ENCODE results near the gene WSB1.
A peak's percentile ranks its signal among the peaks of the same experiment; 100 is the strongest.

WSB1 gene

DNA sequence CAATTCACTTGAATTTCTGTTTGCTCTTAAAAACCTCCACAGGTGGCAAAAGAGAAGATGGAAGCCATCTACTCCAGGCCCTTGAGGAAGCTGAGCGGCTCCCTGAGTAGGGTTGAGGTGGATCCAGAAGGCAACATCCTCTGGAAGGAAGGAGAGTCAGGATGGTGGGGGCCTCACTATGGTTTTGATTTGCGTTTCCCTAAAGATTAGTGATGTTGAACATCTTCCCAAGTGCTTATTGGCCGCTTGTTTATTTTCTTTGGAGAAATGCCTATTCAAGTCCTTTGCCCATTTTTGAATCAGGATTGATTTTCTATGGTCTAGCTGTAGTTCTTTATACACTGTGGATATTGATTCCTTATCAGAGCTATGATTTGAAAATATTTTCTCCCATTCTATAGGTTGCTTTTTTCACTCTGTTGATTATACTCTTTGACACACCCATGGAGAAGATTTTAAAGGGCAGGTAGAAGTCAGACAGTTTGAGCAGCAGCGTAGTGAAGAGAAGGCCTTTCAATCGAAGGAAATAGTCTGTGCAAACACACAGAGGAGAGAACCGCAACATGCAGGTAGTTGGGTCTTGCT lies 58.6 kb downstream of the WSB1 start:
- no peak for DNase-seq
- H3K9ac ChIP-seq (ENCODE audit: low read depth, low read length): peak overlapping the region; percentile 83
- H3K79me2 ChIP-seq (ENCODE audit: insufficient read depth, low read length): peaks cover 11% of the 10 kb centered on the region
- H3K27me3 ChIP-seq (ENCODE audit: insufficient read depth, low read length, poor library complexity): no peaks in the 10 kb centered on the region
- peak overlapping the region; percentile 90 for H3K4me2 ChIP-seq (ENCODE audit: insufficient read depth, low read length)
- peak overlapping the region; percentile 44 to 64; a peak in 3 of 4 replicates for H3K4me3 ChIP-seq (ENCODE audit: low read depth in 1 of 2, low read length in 2 of 2)
- no peaks in the 10 kb centered on the region for H4K20me1 ChIP-seq (ENCODE audit: insufficient read depth, low read length)
- H3K36me3 ChIP-seq (ENCODE audit: insufficient read depth, low read length): no peaks in the 10 kb centered on the region
- H3K9me3 ChIP-seq (ENCODE audit: insufficient read depth, low read length, severe bottlenecking): no peaks in the 10 kb centered on the region
- no peak for ATAC-seq (ENCODE audit: insufficient read depth, low read depth)
- TF ChIP-seq, protein P1, sequence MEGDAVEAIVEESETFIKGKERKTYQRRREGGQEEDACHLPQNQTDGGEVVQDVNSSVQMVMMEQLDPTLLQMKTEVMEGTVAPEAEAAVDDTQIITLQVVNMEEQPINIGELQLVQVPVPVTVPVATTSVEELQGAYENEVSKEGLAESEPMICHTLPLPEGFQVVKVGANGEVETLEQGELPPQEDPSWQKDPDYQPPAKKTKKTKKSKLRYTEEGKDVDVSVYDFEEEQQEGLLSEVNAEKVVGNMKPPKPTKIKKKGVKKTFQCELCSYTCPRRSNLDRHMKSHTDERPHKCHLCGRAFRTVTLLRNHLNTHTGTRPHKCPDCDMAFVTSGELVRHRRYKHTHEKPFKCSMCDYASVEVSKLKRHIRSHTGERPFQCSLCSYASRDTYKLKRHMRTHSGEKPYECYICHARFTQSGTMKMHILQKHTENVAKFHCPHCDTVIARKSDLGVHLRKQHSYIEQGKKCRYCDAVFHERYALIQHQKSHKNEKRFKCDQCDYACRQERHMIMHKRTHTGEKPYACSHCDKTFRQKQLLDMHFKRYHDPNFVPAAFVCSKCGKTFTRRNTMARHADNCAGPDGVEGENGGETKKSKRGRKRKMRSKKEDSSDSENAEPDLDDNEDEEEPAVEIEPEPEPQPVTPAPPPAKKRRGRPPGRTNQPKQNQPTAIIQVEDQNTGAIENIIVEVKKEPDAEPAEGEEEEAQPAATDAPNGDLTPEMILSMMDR (IDR thresholded peaks at IDR 0.05; ENCODE audit: borderline replicate concordance, extremely low read depth, low read length, poor library complexity, severe bottlenecking): no peak
- no peak for TF ChIP-seq EZH2 (IDR thresholded peaks at IDR 0.05; ENCODE audit: borderline replicate concordance, low read depth, low read length, severe bottlenecking)
- H2AFZ ChIP-seq (ENCODE audit: low read depth, low read length): peak overlapping the region; percentile 77; the same call in 1 of the 2 replicates
- H3K27ac ChIP-seq (ENCODE audit: low read length): peak overlapping the region; percentile 76
- peaks cover 22% of the 10 kb centered on the region for H3K4me1 ChIP-seq (ENCODE audit: insufficient read depth, low read length)

DNA sequence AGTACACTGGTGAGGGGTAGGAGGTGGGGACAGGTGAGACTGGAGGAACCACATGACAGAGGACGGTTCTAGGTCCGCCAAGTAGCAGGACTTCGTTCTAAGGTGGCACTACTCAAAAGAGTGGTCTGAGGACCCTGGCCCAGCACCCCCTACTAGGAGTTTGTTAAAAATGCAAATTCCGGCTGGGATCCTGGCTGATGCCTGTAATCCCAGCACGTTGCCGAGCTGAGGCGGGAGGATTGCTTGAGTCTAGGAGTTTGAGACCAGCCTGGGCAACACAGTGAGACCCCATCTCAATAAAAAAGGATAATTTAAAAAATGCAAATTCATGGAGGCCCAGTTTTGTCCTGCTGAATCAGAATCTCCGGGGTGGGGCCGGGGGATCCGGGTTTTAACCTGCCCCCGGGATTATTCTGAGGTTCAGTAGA lies 59.1 kb downstream of the WSB1 start:
- DNase-seq (no peak), ATAC-seq (ENCODE audit: insufficient read depth, low read depth) (no peak)
- peak overlapping the region; percentile 77 for H2AFZ ChIP-seq (ENCODE audit: low read depth, low read length)

DNA sequence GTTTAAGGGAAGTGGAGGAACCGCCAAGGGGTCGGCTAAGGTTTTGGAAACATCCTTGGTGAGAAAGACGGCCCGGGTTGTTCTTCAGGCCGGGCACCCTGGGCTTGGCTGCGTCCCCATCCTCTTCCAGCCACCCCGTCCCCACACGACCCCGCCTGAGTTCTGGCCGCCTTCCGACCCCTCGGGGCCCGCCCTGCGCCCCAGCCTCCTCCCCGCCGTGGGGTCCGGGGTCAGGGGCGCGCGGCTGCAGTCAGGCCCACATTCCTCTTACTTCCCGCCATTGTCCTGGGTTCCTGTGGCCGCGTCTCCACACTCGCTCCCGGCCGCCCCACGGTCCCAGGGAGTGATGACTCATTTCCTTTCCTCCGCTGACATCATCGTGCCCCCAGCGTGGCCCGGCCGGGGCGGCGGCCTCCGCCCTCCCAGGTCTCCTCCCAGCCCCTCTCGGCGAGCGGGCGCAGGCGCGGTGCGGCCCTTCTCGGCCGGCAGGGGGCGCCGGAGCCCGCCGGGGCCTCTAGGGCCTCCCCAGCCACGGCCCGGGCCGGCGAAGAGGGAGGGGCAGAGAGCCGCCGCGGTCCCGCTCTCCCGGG lies 59.6 kb downstream of the WSB1 start:
- peak overlapping the region; percentile 76 for H3K27ac ChIP-seq (ENCODE audit: low read length)
- H3K27me3 ChIP-seq (ENCODE audit: insufficient read depth, low read length, poor library complexity): no peaks in the 10 kb centered on the region
- H3K4me2 ChIP-seq (ENCODE audit: insufficient read depth, low read length): peak overlapping the region; percentile 90
- TF ChIP-seq, protein P1 (IDR thresholded peaks at IDR 0.05; ENCODE audit: borderline replicate concordance, extremely low read depth, low read length, poor library complexity, severe bottlenecking): peak; percentile 92
- TF ChIP-seq EZH2 (IDR thresholded peaks at IDR 0.05; ENCODE audit: borderline replicate concordance, low read depth, low read length, severe bottlenecking): no peak
- no peaks in the 10 kb centered on the region for H3K9me3 ChIP-seq (ENCODE audit: insufficient read depth, low read length, severe bottlenecking)
- peak overlapping the region; percentile 44 to 64 for H3K4me3 ChIP-seq (ENCODE audit: low read depth in 1 of 2, low read length in 2 of 2)
- peaks cover 11% of the 10 kb centered on the region for H3K79me2 ChIP-seq (ENCODE audit: insufficient read depth, low read length)
- H2AFZ ChIP-seq (ENCODE audit: low read depth, low read length): peak overlapping the region; percentile 97
- ATAC-seq (ENCODE audit: insufficient read depth, low read depth) (peak; percentile 95), DNase-seq (peak; percentile 90)
- no peaks in the 10 kb centered on the region for H4K20me1 ChIP-seq (ENCODE audit: insufficient read depth, low read length)
- peaks cover 22% of the 10 kb centered on the region for H3K4me1 ChIP-seq (ENCODE audit: insufficient read depth, low read length)
- peak overlapping the region; percentile 83 for H3K9ac ChIP-seq (ENCODE audit: low read depth, low read length)
- no peaks in the 10 kb centered on the region for H3K36me3 ChIP-seq (ENCODE audit: insufficient read depth, low read length)

More for the DNA sequence above, 59.1 kb downstream of the WSB1 start:
- peaks cover 11% of the 10 kb centered on the region for H3K79me2 ChIP-seq (ENCODE audit: insufficient read depth, low read length)
- peak overlapping the region; percentile 90 for H3K4me2 ChIP-seq (ENCODE audit: insufficient read depth, low read length)
- no peaks in the 10 kb centered on the region for H3K36me3 ChIP-seq (ENCODE audit: insufficient read depth, low read length)
- peak overlapping the region; percentile 83 for H3K9ac ChIP-seq (ENCODE audit: low read depth, low read length)
- H3K4me1 ChIP-seq (ENCODE audit: insufficient read depth, low read length): peaks cover 22% of the 10 kb centered on the region
- peak overlapping the region; percentile 44 to 64 for H3K4me3 ChIP-seq (ENCODE audit: low read depth in 1 of 2, low read length in 2 of 2)
- TF ChIP-seq, protein P1 (IDR thresholded peaks at IDR 0.05; ENCODE audit: borderline replicate concordance, extremely low read depth, low read length, poor library complexity, severe bottlenecking): no peak
- no peak for TF ChIP-seq EZH2 (IDR thresholded peaks at IDR 0.05; ENCODE audit: borderline replicate concordance, low read depth, low read length, severe bottlenecking)
- H3K27me3 ChIP-seq (ENCODE audit: insufficient read depth, low read length, poor library complexity): no peaks in the 10 kb centered on the region
- H3K27ac ChIP-seq (ENCODE audit: low read length): peak overlapping the region; percentile 76
- no peaks in the 10 kb centered on the region for H3K9me3 ChIP-seq (ENCODE audit: insufficient read depth, low read length, severe bottlenecking)
- H4K20me1 ChIP-seq (ENCODE audit: insufficient read depth, low read length): no peaks in the 10 kb centered on the region

Measured in DND-41 (cell line).